HepG2 (cell line): Measurements from ENCODE around the gene MICAL3. TPM values are rescaled to one million over a fixed set of nuclear protein-coding genes. Genes with fewer than 3 reads are reported as not detected.

ENCODE experiments used
- ATAC-seq: fragments of 200-7000 bp; cut with Tn5 transposase; 3 replicates; pipeline ENCODE4 v1.9.1; 2020; ENCODE audit warnings: mild to moderate bottlenecking, moderate library complexity
- BruUV-seq: library from RNA; stranded (reverse); fragments of 400-500 nt; replicated peaks from 2 replicates; lab custom pipeline; 2021; lab: Mats Ljungman, UMichigan
- CTCF ChIA-PET: fragments of 300-600 bp; formaldehyde crosslinking; extraction: SDS; loops from one replicate; lab custom pipeline; 2021; ENCODE audit warnings: low total read pairs, inconsistent platforms, low intra/inter-chr PET ratio; lab: Yijun Ruan, JAX
- POLR2A ChIA-PET: fragments of 350-600 bp; sonication (Branson Sonifier 250); formaldehyde crosslinking; loops from one replicate; lab custom pipeline; 2020; ENCODE audit warnings: antibody characterized with exemption, inconsistent platforms; lab: Yijun Ruan, JAX
- DNase-seq: peaks from one replicate; pipeline ENCODE4 v3.0.0-alpha.2; 2015; ENCODE audit warnings: low spot score
- FAIRE-seq: peaks from 3 replicates; lab custom pipeline; 2011; peaks lifted over from hg19 to GRCh38; lab: Jason Lieb, UNC
- H2AFZ ChIP-seq: one replicate; pipeline ENCODE4 v1.6.1; 2011; ENCODE audit warnings: low read length, inconsistent platforms
- H3K27ac ChIP-seq: fragments of 300-600 bp; 3 replicates; pipeline ENCODE4 v1.8.0; 2011; ENCODE audit warnings: mixed run types, mild to moderate bottlenecking, mixed read lengths, low read length, inconsistent platforms; ENCODE audit not compliant: insufficient read depth; ENCODE audit errors: extremely low read length
- H3K27me3 ChIP-seq, 2 experiments: fragments of 200-600 bp in 1 of 2; 2 replicates in 1 of 2; 3 replicates in 1 of 2; pipeline versions ENCODE4 v1.6.0 to v1.8.0; 2011; ENCODE audit warnings: low read length in 2 of 2, mild to moderate bottlenecking in 2 of 2, moderate library complexity in 2 of 2, inconsistent platforms in 1 of 2; ENCODE audit not compliant: insufficient read depth in 2 of 2, control insufficient read depth in 1 of 2
- H3K36me3 ChIP-seq, 2 experiments: fragments of 200-600 bp in 1 of 2; replicated peaks in 1 of 2; 2 replicates in 1 of 2; 3 replicates in 1 of 2; pipeline versions ENCODE4 v1.5.1 to v1.8.0; 2011; ENCODE audit warnings: low read length in 2 of 2, inconsistent platforms in 1 of 2; ENCODE audit not compliant: insufficient read depth in 2 of 2, control insufficient read depth in 1 of 2
- H3K4me1 ChIP-seq: 2 replicates; pipeline ENCODE4 v1.5.1; 2012; ENCODE audit warnings: low read length, inconsistent platforms; ENCODE audit not compliant: insufficient read depth
- H3K4me2 ChIP-seq: 2 replicates; pipeline ENCODE4 v1.6.0; 2011; ENCODE audit warnings: low read depth, low read length, inconsistent platforms
- H3K4me3 ChIP-seq, 3 experiments: fragments of 200-600 bp in 1 of 3; sonication (generic), shearing (Covaris generic) in 1 of 3; replicated peaks in 1 of 3; 2 replicates each; pipeline ENCODE4 v1.5.1; 2011 to 2016; ENCODE audit warnings: low read length in 3 of 3, inconsistent platforms in 2 of 3, low read depth in 2 of 3, mild to moderate bottlenecking in 2 of 3, control low read depth in 1 of 3, mixed read lengths in 1 of 3; ENCODE audit not compliant: insufficient read depth in 1 of 3
- H3K79me2 ChIP-seq: one replicate; pipeline ENCODE4 v1.6.1; 2011; ENCODE audit warnings: low read length, inconsistent platforms; ENCODE audit not compliant: insufficient read depth
- H3K9ac ChIP-seq: 2 replicates; pipeline ENCODE4 v1.6.0; 2011; ENCODE audit warnings: mild to moderate bottlenecking, low read depth, low read length, inconsistent platforms; ENCODE audit not compliant: insufficient read depth
- H3K9me3 ChIP-seq: 2 replicates; pipeline ENCODE4 v1.5.1; 2012; ENCODE audit warnings: mild to moderate bottlenecking, low read length
- H4K20me1 ChIP-seq: 2 replicates; pipeline ENCODE4 v1.6.0; 2011; ENCODE audit warnings: inconsistent platforms, mild to moderate bottlenecking, low read length, moderate library complexity; ENCODE audit not compliant: insufficient read depth
- ARNT2 ChIP-seq: sonication (generic); formaldehyde crosslinking; IDR thresholded peaks from 2 replicates; pipeline ENCODE4 v1.8.0; 2022; ENCODE audit warnings: mild to moderate bottlenecking, low read depth, missing genetic modification reagents, moderate library complexity
- CEBPG ChIP-seq: IDR thresholded peaks from 2 replicates; pipeline ENCODE4 v1.6.1; 2016
- GATAD1 ChIP-seq: IDR thresholded peaks from 2 replicates; pipeline ENCODE4 v1.6.1; 2016; ENCODE audit warnings: missing genetic modification reagents, missing compliant biosample characterization
- HNRNPH1 ChIP-seq: fragments of 200-400 bp; formaldehyde crosslinking; optimal IDR thresholded peaks from 2 replicates; pipeline ENCODE3; 2017; ENCODE audit warnings: mild to moderate bottlenecking, low read depth, low read length
- HOXA5 ChIP-seq: sonication (generic); formaldehyde crosslinking; IDR thresholded peaks from 2 replicates; pipeline ENCODE4 v1.4.0; 2020; ENCODE audit warnings: missing genetic modification reagents
- NPAS2 ChIP-seq: sonication (generic); formaldehyde crosslinking; IDR thresholded peaks from 2 replicates; pipeline ENCODE4 v1.8.0; 2022; ENCODE audit warnings: mild to moderate bottlenecking, missing genetic modification reagents, borderline replicate concordance
- RNF2 ChIP-seq: fragments of 450-650 bp; conservative IDR thresholded peaks from 2 replicates; pipeline ENCODE4 v1.6.1; 2016; ENCODE audit warnings: low read depth
- SMARCC2 ChIP-seq: fragments of 450-650 bp; IDR thresholded peaks from 2 replicates; pipeline ENCODE4 v1.6.1; 2017; ENCODE audit warnings: antibody characterized with exemption, mild to moderate bottlenecking
- ZBTB7B ChIP-seq: sonication (generic); formaldehyde crosslinking; IDR thresholded peaks from 2 replicates; pipeline ENCODE4 v1.4.0; 2020; ENCODE audit warnings: missing genetic modification reagents
- ZNF383 ChIP-seq: sonication (generic); formaldehyde crosslinking; IDR thresholded peaks from 2 replicates; pipeline ENCODE4 v1.4.0; 2020; ENCODE audit warnings: missing genetic modification reagents, mild to moderate bottlenecking, borderline replicate concordance
- ZNF543 ChIP-seq: sonication (generic); formaldehyde crosslinking; IDR thresholded peaks from 2 replicates; pipeline ENCODE4 v1.4.0; 2020; ENCODE audit warnings: mild to moderate bottlenecking, missing genetic modification reagents
- ZNF879 ChIP-seq: sonication (generic); formaldehyde crosslinking; IDR thresholded peaks from 2 replicates; pipeline ENCODE4 v1.8.1; 2023; ENCODE audit warnings: missing genetic modification reagents
- WGBS: methylation state at CpG from one replicate; pipeline ENCODE4 v1.1.6; 2017; ENCODE audit warnings: low lambda C conversion rate; 5-methylcytosine and 5-hydroxymethylcytosine counted together
- in situ Hi-C: cut with HindIII; loops from 2 replicates; pipeline ENCODE4 v1.10.0; 2017; ENCODE audit warnings: low pct_unique_long_range_greater_than_20kb; ENCODE audit not compliant: extremely low pct_ligation_motif_present
- intact Hi-C: fragments of 100-400 bp; cut with micrococcal nuclease; formaldehyde crosslinking; loops from one replicate; pipeline ENCODE4 v1.10.0; 2022; ENCODE audit not compliant: unreplicated experiment
- polyA plus RNA-seq, 8 experiments: library from polyadenylated mRNA; depleted of rRNA in 3 of 8; stranded (reverse) in 7 of 8; unstranded in 1 of 8; fragments of >200 nt; fragmentation: Illumina TruSeq in 4 of 8; extraction: Trizol in 4 of 8; gene quantifications; 2 replicates each; pipeline versions ENCODE4 v1.2.1 to v1.2.3, GENCODE V29; 2011 to 2016; ENCODE audit warnings: low read depth in 4 of 8, missing spikeins in 1 of 8, mixed read lengths in 1 of 8; ENCODE audit not compliant: insufficient read depth in 1 of 8
- total RNA-seq, 5 experiments: library from RNA; depleted of rRNA; stranded (reverse); fragments of >200 nt; fragmentation: Illumina TruSeq; extraction: Trizol; gene quantifications; 2 replicates each; pipeline ENCODE4 v1.2.3, GENCODE V29; 2016; ENCODE audit warnings: low read depth in 1 of 5
- TF ChIP-seq, protein P1 (sequence below): sonication (generic); formaldehyde crosslinking; IDR thresholded peaks from 2 replicates; pipeline ENCODE4 v1.4.0; 2020; ENCODE audit warnings: missing genetic modification reagents

Gene MICAL3
- total and polyA plus RNA-seq, 2 of the 13 experiments (the other 11 are each of a cell fraction or from before 2014, with no cell fraction given) = 5.3 to 12.5 TPM

DNA sequence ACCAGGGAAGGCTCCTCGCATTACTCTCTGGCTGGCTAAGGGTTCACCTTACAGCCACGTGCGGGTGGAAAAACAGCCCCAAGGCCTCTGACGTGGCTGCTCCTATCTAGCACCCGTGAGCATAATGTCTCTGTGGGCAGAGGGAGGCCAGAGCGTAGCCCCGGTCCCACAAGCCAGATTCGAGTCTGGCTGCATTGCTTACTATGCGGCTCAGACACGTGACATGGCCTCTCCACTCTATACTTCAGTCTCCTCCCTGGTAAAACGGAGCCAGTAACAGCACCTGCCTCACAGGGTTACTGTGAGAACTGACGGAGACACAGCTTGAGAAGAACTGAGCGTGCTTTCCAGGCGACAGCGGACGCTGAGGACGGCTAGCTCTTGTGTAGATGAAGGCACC is 144.3 kb downstream of the MICAL3 start (continued):
- TF ChIP-seq, protein P1, sequence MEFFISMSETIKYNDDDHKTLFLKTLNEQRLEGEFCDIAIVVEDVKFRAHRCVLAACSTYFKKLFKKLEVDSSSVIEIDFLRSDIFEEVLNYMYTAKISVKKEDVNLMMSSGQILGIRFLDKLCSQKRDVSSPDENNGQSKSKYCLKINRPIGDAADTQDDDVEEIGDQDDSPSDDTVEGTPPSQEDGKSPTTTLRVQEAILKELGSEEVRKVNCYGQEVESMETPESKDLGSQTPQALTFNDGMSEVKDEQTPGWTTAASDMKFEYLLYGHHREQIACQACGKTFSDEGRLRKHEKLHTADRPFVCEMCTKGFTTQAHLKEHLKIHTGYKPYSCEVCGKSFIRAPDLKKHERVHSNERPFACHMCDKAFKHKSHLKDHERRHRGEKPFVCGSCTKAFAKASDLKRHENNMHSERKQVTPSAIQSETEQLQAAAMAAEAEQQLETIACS (CRISPR knock-in tag) = no peak
- no peak for TF ChIP-seq HOXA5 (CRISPR knock-in tag)
- no peak for TF ChIP-seq NPAS2 (CRISPR knock-in tag)

DNA sequence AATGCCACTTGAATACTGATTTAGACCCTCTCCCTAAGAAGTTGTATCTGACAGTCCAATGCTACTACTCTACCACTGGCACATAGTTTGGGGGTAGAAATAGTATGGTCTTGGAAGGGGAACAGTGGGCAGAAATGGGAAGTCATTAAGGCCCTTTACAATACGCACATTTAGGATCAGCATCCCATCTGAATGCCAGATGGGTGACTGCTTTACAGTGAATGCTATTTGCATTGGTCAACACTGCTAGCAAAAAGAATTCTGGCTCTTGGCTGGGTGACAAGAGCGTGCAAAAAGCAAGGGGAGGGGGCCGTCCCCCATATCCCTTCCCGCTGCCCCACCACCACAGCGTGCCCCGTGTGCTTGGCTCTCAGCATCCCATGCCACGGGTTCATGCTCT is 145.4 kb downstream of the MICAL3 start:
- Histone ChIP-seq H4K20me1 (no peaks in the 10 kb centered on the region), H3K36me3 (peaks cover 8 to 46% of the 10 kb centered on the region in 2 experiments; a peak in 4 of 5 replicates), H2AFZ (no peak overlapping the region)
- BruUV-seq = no TSS peak
- no peak for DNase-seq
- TF ChIP-seq GATAD1 = no peak
- TF ChIP-seq ZBTB7B (CRISPR knock-in tag) = no peak
- TF ChIP-seq RNF2 = no peak
- TF ChIP-seq ZNF879 (CRISPR knock-in tag) = no peak
- TF ChIP-seq ZNF383 (CRISPR knock-in tag) = no peak
- TF ChIP-seq ARNT2 (CRISPR knock-in tag) = no peak
- TF ChIP-seq ZNF543 (CRISPR knock-in tag) = no peak
- TF ChIP-seq SMARCC2 = no peak
- no peak for TF ChIP-seq HNRNPH1
- no peak for TF ChIP-seq CEBPG (CRISPR knock-in tag)
- TF ChIP-seq, all 625 proteins: peak for 0
- WGBS = 83% methylated on average over 7 of the region's 7 CpGs
- H3K9me3 ChIP-seq = no peaks in the 10 kb centered on the region
- no peak overlapping the region for H3K27ac ChIP-seq
- H3K27me3 ChIP-seq = no peaks in the 10 kb centered on the region
- intact Hi-C loops = no loop called here
- no peaks in the 10 kb centered on the region for H3K4me1 ChIP-seq
- no peak overlapping the region for H3K9ac ChIP-seq
- in situ Hi-C loops = no loop called here
- no peak for ATAC-seq
- no peak for FAIRE-seq
- POLR2A ChIA-PET = no interaction called here
- CTCF ChIA-PET = no interaction called here
- H3K4me3 ChIP-seq = no peak overlapping the region
- H3K79me2 ChIP-seq = no peaks in the 10 kb centered on the region
- no peak overlapping the region for H3K4me2 ChIP-seq
